Kidney tubule cell (primary cell): Measurements from ENCODE around the gene PNMA6F.
A peak's percentile ranks its signal among the peaks of the same experiment; 100 is the strongest.
"Not testable (repeated sequence)": the region's sequence is repeated elsewhere in the genome, so short reads cannot be mapped to it uniquely, and the experiment has no call there.

Experiments
- DNase-seq: peaks from one replicate; pipeline ENCODE4 v3.0.0-alpha.2; 2018; ENCODE audit warnings: low spot score

The PNMA6F gene

DNA sequence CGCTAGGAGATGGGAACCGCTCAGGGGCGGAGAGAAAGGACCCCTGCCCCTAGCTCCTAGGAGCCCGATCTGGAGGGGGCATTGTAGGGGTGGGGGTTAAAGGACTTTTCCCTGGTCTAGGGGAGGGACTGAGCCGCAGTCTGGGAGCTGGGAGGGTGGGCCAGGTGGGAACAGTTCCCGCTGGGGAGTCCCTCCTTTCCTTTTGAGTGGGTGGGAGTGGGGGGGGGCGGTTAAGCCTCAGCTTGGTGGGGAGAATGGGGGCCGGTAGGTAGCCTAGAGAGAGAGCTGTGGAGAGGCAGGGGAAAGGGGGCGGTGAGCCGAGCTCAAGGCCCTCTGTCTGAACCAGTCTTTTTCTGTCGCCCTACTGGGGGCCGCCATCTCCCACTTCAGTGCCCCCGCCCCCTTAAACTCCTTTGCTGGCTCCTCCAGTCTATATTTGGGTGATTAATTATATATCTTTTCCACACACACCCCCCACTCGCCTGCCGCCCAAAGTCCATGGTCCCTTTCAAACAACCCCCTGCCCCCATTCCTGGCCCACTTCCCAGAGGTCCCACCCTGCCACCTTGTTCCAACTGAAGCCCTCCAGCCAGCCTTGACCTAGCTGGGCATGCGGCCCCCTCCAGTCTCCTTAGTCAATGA lies 13.2 kb upstream of the PNMA6F start:
- no peak for DNase-seq

GRCh38 chrX:153333821-153334653 lies 12.5 kb upstream of the PNMA6F start, which contains the start of gene ZNF275:
TSS of gene ZNF275 (plus strand) at chrX:153334153. CDS start at chrX:153336680, 2,527 bp downstream.
- peak; percentile 74 for DNase-seq

- no peak for DNase-seq
These were observed 11.7 kb upstream of the PNMA6F start for GRCh38 chrX:153333266-153333665.

GRCh38 chrX:153327561-153327960 lies 6.0 kb upstream of the PNMA6F start:
- DNase-seq, result no peak

GRCh38 chrX:153320555-153321184 lies 897 bp downstream of the PNMA6F start:
- no peak for DNase-seq

GRCh38 chrX:153320047-153320443 lies 1.5 kb downstream of the PNMA6F start:
- DNase-seq, result not testable (repeated sequence)

DNA sequence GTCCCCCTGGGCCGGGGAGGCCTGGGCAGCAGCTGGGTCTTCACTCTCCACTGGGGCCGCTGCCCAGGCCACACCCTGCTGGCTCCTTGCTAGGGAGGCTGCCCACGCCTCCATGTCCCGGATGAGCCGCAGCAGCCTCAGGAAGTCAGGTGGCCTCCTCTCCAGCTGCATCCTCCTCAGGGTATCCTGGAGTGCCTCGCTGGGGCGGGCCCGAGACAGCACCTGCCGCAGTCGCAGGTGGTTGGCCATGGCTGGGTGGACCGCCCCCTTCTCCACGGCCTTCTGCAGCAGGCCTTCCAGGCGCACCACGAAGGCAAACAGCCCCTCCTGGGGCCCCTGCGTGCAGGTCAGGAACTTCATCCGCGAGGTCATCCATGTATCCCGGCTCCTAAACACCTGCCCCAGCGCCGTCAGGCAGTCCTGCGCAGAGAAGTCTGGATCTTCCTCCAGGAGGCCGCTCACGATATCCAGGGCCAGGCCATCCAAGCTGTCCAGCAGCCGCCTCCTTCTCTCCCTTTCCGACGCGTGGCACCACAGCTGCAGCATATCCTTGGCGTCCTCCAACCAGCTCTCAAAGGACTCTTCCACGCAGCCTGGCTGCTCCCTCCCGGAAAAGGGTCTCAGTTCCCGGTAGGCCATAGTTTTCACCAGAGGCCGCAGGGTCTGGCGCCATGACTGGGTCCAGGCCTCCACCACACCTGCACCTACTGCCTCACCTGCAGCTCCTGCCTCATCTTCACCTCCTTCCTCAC lies 2.1 kb downstream of the PNMA6F start:
- no peak for DNase-seq

DNA sequence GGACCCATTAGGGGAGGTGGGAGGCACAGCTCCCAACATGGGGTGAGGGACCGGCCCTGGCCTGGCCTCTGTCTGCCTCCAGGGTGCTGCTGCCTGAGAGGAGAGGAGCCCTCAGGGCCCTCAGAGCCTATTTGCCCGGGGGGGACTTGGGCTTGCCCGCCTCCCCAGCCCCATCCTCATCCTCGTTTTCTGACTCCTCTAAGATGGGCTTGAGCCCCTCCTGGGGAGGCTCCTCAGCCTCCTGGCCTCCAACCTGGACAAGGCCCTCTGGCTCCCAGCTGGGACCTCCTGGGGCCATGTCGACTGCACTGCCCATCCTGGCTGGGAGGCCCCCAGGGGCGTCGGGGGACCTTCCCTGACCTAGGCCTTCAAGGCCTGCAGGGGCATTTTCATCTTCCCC lies 2.8 kb downstream of the PNMA6F start:
- no peak for DNase-seq

DNA sequence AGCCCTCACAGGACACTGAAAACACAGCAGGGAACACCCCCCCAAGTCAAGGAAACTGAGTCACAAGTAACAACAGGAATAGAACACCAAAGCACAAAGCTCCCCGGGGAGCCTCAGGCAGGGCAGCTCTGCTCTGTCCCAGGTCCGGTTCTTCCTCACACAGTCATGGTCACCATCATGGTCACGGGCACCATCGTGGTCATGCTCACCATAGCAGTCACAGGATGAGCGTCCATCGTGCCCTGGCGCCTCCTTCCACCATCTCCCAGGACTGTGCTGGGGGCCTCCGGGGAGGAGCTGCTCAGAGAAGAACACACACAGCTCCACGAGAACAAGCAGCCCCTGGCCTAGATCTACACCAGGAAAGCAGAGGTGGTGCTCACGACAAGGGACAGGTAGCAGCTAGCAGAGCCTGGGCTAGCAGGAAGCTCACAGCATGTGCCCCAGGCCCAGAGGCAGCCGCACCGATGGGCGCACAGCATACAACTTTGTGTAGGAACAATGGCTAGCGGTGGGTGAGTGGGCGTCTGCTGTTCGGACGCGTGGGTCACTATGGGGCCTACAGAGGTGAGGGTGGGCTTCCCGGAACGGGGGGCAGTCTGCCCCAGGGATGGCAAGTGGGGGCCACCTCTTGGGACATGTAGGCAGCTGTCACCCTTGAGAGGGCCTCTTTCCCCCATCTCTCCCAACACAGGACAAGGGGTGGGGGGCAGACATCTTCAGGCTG lies 3.4 kb downstream of the PNMA6F start:
- DNase-seq, result no peak

- no peak for DNase-seq
These were observed 4.3 kb downstream of the PNMA6F start for GRCh38 chrX:153317306-153317705.

GRCh38 chrX:153312842-153313241 lies 8.7 kb downstream of the PNMA6F start:
- no peak for DNase-seq

DNA sequence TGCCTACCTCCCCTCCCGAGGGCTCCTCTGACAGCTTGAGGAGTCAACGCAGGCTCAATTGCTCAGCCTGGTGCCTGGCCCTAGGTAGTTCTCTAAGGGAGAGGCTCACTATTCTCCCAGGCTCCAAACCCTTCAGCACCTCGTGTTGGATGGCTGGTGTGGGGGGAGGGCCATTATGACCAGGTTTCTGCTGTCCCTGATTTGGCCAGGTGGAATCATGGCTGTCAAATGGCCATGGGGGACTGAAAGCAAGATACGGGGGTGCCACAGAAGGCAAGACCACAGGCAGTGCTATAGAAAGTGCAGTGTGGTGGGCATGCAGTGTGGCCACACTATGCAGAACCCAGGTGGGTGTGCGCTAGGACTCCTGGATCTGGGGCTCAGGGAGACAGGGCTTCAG lies 9.5 kb downstream of the PNMA6F start:
- no peak for DNase-seq

- no peak for DNase-seq
These were observed 10.7 kb downstream of the PNMA6F start for GRCh38 chrX:153310901-153311300.

GRCh38 chrX:153307276-153308178 lies 14.0 kb downstream of the PNMA6F start:
- peak; percentile 9 for DNase-seq

DNA sequence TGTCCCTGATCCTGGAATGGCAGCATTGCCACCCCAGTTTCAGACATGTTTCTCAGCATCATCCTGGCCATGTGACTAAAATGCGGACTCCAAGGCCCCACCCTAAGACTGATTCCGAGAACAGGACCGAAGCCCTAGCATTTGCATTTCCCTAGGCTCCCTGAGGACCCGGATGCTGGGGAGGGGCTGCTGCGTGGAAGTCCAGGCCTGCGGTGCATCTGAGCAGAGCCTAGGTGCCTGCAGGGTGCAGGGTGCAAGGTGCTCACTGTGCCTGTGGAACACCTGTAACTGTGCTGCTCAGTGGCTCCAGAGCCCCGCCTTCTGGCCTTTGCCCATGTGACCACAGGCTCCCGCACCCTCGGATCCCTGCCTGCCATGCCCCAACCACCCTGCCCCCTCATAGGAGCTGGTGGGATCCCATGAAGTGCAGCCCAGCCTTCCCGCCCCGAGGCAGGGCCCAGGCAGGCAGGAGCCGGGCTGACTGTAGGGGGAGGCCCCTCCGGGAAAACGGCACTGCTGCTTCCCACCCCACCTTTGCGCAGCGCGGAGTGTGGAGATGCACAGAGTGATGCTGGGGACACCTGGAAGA lies 14.9 kb downstream of the PNMA6F start:
- DNase-seq, result no peak

- peak; percentile 75 for DNase-seq
These were observed 15.6 kb downstream of the PNMA6F start for GRCh38 chrX:153305972-153306371.

GRCh38 chrX:153304988-153305736 lies 16.4 kb downstream of the PNMA6F start:
- DNase-seq, result peak; percentile 60

DNA sequence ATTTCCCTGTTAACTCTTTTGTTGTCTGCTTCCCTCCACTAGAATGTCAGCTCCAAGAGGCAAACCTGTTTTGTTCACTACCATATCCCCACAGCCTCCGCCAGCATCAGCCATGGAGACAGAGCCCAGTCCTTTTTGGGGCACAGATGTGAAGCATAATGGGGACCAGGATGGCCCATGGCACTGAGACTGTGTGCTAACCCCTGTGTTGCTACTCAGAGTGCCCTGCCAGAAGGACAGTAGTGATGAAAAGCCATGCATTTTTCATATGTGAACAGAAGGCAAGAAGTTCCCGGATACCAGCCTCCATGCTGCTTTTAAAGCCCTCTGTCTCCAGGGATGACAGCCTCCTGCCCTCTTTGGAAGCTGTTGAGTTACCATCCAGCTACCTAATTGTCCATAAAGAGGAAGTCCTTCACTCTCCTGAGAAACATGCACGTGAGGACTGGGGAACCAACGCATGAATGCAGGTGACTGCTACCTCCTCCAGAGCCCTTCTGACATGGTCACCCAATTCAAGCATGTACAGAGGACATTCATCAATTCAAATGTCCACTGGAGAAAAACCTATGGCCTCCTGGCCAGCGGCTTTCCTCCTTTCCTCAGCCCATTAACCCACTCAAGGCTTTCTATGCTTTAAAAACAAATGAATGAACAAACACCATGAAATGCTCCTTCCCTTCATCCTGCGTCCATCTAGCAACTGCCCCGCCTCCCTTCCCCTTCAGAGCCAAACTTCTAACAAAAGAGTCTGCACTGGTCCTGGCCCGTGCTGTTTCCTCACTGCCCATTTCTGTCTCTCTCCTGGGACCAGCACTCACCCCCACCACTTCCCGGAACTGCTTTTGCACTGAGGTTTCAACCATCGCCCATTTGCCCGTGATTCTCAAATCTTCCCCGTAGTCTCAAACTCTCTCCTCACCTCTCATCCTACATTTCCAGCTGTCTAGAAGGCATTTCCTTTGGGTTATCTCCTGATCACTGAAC lies 18.0 kb downstream of the PNMA6F start:
- DNase-seq, result no peak
